Measurements from ENCODE around the gene ALG9.
"Not testable (repeated sequence)": the region's sequence is repeated elsewhere in the genome, so short reads cannot be mapped to it uniquely, and the experiment has no call there.

ALG9 gene, protein sequence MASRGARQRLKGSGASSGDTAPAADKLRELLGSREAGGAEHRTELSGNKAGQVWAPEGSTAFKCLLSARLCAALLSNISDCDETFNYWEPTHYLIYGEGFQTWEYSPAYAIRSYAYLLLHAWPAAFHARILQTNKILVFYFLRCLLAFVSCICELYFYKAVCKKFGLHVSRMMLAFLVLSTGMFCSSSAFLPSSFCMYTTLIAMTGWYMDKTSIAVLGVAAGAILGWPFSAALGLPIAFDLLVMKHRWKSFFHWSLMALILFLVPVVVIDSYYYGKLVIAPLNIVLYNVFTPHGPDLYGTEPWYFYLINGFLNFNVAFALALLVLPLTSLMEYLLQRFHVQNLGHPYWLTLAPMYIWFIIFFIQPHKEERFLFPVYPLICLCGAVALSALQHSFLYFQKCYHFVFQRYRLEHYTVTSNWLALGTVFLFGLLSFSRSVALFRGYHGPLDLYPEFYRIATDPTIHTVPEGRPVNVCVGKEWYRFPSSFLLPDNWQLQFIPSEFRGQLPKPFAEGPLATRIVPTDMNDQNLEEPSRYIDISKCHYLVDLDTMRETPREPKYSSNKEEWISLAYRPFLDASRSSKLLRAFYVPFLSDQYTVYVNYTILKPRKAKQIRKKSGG

DNA sequence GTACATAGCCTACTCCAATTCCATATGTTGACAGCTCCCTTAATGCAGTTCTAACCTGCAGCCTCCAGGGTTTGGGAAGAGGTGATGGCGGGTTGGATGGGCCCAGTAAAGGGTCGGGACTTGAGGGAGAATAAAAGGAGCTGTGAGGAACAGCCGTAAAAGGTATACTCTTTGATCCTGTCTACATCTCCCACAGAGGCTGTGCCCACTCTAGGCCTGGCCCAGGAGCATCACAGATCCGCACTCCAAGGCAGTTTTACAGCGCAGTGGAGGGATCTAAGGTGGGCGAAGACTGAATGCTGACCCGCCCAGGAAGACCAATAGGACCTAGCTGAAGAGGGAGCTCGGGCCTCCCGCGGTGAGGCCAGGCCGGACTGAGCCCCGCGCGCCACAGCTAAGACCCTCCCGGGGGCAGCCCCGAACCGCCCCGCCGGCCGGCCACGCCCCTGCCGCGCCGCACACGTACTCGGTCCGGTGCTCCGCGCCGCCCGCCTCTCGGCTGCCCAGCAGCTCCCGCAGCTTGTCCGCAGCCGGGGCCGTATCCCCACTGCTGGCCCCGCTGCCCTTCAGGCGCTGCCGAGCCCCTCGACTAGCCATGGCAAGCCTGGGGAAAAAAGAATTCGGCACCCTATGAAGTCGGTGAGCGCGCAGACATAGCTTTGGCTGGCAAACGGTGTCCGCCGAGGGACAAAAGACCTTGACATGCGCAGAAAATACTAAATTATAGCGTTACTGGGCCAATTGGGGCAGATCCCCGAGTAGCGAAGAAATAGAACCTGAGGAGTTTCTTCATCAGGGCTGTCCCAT lies at the start of gene ALG9:
Gene ALG9 (minus strand): TSS at position 696 of the 807 bp plus-strand sequence. CDS start 99 bp downstream, at position 597.
- peak; percentile 71 for DNase-seq (ENCODE audit: low read depth in 2 of 2)

DNA sequence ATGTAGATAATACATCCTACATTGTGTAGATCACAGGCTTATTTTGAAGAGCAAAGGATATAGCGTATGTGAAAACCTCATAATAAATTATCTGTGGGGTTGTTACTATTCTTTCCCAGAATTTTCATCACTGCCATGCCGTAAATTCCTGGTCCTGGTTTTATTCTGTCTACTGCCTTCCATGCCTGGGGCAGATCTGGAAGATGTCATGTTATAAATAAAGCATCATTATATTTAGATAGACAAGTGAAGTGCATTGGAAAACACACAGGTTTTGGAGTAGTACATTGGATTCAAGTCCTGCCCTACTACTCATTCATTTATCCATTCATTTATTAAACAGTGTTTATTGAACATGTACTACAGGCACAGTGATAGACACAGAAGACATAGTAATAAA lies 49.5 kb upstream of the ALG9 start:
- DNase-seq (ENCODE audit: low read depth in 2 of 2) = no peak

DNA sequence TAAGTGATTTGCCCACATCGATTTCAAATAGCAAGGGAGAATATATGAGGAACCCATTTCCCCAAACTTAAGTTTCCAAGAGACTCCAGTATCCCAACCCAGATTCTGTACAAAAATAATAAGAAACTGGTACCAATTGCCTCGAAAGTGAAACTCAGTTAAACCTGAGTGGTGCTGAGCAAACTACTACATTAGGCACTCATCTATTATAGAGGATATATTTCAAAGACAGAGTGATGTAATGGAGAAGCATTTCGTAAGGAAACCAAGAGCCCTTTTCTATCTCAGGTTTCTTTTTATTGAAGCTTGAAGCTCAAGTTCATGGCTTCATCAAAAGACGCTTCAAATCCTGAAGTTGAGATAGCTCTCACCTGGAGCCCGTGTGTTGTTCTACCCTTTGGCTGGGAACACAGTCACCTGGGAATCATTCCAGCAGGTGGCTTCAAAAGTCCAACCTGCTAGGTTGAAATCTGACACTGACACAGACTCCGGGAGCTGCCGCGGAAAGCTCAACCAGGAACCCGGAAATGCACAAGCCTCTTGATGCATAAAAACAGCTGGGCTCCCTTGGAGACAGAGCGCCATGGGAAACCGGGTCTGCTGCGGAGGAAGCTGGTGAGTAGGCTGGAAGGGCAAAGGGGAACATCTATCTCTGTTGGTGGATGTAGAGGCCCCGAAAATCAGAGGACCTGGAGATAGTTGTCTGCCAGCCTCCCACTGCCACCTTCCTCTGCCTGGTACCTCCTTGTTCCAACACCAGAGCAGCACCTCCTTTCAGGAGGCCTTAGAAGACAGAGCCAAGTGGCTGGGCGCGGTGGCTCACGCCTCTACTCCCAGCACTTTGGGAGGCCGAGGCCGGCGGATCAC lies 47.2 kb upstream of the ALG9 start, which contains the start of gene C11orf52:
Gene C11orf52 (plus strand): TSS at position 524 of the 867 bp plus-strand sequence. CDS start 60 bp downstream, at position 584.
- DNase-seq (ENCODE audit: low read depth in 2 of 2) = no peak

DNA sequence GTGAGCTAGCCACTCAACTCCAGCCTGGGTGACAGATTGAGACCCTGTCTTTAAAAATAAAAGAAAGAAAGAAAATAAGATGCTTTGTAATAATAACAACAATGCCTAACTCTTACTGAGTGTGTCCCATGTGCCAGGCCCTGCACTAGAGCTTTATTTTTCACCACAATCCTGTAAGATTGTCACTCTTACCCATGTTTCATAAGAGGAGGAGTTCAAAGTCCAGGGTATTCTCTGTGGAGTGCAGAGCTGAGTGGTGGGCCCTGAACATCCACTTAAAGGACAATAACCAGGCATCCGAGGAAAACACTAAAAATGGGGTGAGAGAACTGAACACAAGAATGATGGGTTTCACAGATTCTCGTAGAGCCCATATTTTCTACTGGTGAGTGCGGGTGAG lies 46.4 kb upstream of the ALG9 start:
- DNase-seq (ENCODE audit: low read depth in 2 of 2) = no peak

DNA sequence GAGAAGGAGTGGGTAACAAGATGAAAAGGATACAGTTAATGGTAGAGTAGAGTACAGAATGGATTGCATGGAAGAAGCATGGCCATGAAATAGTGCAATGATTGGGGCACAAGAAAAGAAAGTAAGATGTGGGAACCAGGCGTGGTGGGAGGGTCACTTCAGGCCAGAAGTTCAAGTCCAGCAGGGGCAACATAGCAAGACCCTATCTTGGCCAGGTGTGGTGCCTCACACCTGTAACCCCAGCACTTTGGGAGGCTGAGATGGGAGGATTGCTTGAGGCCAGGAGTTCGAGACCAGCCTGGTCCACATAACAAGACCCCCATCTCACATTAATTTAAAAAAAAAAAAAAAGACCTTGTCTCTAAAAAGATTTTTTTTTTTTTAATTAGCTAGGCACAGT lies 45.9 kb upstream of the ALG9 start:
- DNase-seq (ENCODE audit: low read depth in 2 of 2) = no peak

DNA sequence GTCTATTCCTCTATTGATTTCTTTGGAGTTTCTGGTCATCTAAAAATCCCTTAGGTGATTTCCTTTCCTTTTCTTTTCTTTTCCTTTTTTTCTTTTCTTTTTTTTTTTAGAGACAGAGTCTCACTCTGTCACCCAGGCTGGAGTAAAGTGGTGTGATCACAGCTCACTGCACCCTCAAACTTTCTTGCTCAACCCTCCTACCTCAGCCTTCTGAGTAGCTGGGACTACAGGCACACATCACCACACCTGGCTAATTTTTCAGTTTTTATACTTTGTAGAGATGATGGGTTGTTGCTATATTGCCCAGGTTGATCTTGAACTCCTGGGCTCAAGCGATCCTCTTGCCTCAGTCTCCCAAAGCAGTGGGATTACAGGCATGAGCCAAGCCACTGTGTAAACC lies 45.4 kb upstream of the ALG9 start:
- no peak for DNase-seq (ENCODE audit: low read depth in 2 of 2)

DNA sequence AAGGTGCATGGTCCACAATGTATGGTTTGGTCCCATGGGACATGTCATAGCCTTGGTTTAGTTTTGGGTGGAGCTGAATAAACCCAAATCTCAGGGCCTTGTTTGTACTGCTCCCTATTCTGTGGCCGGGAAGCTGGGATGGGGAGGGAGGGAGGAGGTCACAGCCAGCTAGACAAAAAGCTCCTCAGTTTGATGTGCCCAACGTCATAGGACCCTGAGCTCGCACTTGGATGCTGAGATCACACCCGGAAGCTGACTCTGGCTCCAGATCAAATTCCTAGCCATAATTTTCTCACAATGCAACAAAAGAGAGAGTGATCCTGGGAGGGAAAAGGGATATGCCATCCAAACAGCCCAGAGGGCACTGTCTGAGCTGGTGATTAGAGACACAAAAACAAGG lies 42.6 kb upstream of the ALG9 start:
- no peak for DNase-seq (ENCODE audit: low read depth in 2 of 2)

DNA sequence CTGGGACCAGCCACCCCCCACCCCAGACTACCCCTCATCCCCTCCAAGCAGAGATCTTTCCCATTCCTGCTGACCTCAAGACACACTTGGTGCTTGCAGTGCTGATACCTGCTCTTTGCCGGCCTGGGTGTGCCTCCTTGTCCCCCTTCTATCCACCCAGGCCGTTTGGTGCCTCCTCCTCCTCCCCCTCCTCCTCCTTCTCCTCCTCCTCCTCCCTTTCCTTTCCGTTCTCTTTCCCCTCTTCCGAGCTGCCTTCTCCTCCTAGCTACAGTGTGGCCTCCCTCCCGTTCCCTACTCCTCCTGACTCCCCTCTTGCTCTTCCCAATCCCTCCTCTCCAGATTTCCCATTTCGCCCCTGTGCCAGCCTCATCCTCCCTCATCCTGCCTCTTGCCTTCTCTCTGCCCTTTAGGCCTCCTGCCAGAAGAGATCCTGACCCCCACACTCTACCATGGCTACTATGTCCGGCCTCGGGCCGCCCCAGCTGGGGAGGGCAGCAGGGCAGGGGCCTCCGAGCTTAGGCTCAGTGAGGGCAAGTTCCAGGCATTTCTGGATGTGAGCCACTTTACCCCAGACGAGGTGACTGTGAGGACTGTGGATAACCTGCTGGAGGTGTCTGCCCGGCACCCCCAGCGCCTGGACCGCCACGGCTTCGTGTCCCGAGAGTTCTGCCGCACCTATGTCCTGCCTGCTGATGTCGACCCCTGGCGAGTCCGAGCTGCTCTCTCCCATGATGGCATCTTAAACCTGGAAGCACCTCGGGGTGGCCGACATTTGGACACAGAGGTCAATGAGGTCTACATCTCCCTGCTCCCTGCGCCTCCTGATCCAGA lies 41.9 kb upstream of the ALG9 start:
- no peak for DNase-seq (ENCODE audit: low read depth in 2 of 2)

DNA sequence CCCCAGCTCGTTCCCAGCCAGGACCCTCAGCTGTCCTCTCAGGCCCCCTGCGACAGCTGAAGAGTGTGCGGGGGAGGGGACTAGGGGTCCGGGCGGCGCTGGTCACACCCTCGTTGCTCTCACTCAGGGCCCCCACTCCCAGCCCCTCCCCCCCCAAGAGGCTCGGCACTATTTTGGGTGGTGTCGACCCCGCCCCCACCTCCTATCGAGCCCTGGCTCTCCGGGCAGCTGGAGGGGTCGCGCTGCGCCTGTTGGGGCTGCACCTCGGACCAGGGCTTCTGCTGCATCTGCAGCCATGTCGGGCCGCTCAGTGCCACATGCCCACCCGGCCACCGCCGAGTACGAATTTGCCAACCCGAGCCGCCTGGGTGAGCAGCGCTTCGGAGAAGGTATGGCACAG lies 41.2 kb upstream of the ALG9 start, which contains the start of gene HSPB2:
Gene HSPB2 (plus strand): TSS at position 200 of the 400 bp plus-strand sequence. CDS start 96 bp downstream, at position 296.
- DNase-seq (ENCODE audit: low read depth in 2 of 2) = no peak

DNA sequence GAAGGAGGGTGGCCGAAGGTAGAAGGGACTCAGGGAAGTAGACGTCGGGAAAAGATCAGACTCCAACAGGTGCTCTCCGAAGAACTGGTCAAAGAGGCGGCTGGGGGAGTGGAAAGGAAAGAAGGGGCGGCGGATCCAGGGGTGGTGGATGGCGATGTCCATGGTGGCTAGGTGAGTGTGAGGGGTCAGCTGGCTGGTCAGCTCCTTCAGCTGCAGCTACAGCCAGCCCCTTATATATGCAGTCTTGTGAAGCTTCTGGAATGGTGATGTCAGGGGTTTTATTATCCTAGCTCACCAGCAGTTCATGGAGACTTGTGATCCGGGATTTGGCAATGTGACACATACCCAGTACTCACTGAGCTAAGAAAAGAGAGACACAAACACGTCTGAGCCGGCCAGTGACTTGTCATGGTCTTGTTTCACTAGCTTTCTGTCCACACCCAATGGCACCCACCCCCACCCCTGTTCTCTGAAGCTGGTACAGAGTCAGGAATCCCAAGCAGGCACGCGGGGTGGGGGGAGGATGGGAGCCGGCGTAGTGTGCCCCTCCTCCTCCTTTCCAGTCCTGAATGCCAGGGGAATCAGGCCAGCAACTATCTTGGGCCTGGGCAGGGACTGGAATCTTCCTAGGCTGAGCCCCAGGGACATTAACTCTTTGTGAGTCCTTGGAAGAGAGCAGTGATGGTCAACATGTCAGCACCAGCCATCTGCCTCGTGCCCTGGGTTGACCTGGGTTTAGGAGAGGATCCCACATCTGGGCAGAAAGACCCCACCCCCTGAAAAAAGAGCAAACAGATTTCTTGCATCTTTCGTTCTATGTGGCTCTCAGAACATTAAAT lies 40.4 kb upstream of the ALG9 start, which contains the start of gene CRYAB:
Gene CRYAB (minus strand): TSS at position 208 of the 839 bp plus-strand sequence. CDS start 46 bp downstream, at position 162.
- peak in 1 of 2 experiments; percentile 62 for DNase-seq (ENCODE audit: low read depth in 2 of 2)

DNA sequence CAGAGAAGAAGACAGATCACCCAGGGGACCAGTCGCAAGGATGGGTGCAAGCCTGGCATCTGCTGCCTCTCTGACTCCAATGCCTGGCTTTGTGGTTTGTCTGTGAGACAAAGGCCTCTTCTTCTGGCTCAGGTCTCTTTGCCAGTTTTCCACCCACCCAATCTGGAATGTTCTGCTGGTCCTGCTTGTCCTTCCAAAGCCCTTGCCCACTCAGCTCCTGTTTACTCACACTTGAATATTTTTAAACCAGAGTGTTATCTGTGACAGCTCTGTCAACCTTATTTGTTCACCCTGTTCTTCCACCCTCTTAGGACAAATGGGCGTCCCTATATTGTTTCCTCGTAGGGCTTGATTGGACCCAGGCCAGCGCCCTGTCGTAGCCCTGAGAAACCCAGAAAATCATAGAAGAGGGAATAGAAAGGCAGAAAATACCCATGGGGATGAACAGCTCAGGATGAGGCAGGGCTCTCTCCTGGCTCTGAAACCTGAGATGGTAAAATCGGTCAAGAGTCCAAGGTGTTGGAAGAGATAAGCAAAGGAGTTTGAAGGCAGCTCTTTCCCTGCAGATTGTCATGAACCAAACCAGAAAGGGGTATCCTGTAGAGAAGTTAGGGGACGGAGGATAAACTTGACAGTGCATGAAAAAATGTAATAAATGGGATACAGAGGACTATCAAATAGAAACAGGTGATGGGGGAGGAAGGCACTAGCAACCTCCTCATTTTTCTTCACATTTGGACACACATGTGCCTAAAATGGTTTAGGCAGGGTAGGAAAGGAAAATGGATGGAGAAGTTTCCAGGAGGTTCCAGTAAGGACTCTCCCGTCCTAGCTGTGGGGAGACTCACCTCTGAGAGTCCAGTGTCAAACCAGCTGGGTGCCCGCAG lies 39.5 kb upstream of the ALG9 start:
- DNase-seq (ENCODE audit: low read depth in 2 of 2) = no peak

DNA sequence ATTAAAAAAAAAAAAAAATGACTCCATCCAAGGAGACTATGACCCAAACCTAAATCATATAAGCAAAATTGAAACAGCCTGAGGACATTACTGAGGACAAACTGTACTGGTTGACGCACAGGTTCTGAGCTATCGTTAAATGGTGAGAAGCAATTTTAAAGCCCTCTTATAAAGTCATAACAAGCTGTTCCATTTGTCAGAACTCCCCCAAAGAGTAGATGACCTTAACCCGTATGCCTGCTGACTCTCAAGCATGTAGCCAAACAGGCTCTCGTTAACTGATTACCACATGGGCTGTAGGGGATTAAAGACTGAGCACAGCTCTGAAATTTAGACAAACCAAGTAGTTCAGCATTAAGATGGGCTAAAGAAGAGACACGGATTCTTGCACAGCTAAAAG lies 38.0 kb upstream of the ALG9 start:
- no peak for DNase-seq (ENCODE audit: low read depth in 2 of 2)

DNA sequence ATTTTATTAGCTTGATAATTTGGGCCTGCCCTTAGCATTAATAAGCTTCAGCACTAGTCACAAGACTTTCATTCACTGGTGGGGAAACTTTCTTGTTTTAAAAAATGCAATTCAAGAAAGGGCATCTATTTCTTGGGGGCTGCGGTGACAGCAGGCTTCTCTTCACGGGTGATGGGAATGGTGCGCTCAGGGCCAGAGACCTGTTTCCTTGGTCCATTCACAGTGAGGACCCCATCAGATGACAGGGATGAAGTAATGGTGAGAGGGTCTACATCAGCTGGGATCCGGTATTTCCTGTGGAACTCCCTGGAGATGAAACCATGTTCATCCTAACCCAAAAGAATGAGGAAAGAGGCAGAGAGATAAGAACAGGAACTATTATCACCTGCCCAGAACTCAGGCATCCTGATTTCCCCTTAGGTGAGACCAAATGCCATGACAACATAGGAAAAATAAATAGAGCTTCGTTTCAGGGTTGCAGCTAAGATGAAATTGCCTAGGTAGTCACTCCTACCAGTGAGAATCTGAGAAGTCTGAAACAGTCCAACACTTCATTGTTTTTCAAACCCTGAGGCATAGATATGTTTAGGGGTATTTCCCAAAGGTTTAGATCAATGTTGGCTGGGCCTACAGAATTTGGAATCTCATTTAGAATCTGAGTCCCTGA lies 37.4 kb upstream of the ALG9 start:
- DNase-seq (ENCODE audit: low read depth in 2 of 2) = no peak

DNA sequence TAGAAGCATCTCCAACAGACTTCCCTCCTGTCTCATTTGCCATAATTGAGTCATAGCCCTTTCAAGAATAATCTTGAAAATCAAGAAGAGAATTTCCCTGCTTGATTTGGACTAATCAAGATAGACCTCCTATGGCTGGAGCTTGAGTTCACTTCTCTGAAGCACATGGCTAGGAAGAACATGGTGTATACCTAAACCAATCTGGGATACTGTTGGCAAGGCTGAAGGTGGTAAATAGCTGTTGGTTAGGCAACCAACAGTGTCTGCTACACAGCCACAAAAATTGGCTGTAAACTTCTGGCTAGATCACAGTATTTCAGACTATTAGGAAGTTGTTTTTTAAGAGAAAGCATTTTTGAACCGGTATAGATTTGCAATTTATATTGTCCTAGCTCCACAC lies 35.3 kb upstream of the ALG9 start:
- no peak for DNase-seq (ENCODE audit: low read depth in 2 of 2)

DNA sequence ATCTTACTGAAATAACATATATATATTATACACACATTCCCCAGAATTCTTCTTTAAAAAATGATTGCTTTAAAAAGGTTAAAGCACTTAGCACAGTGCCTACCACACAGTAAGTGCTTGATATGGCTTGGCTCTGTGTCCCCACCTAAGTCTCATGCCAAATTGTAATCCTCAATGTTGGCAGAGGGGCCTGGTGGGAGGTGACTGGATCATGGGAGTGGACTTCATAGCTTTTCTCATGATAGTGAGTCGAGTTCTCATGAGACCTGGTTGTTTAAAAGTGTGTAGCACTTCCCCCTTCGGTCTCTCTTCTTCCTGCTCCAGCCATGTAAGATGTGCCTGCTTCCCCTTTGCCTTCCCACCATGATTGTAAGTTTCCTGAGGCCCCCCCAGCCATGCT lies 34.0 kb upstream of the ALG9 start:
- no peak for DNase-seq (ENCODE audit: low read depth in 2 of 2)

DNA sequence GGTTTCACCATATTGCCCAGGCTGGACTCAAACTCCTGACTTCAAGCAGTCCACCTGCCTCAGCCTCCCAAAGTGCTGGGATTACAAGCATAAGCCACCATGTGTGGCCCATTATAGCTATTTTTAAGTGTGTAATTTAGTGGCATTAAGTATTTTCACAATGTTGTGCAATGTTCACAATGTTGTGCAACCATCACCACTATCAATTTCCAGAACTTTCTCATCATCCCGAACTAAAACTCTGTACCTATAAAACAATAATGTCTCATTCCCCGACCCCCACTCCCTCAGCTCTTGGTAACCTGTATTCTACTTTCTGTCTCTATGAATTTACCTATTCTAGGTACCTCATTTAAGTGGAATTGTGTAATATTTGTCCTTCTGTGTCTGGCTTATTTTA lies 15.5 kb upstream of the ALG9 start:
- no peak for DNase-seq (ENCODE audit: low read depth in 2 of 2)

DNA sequence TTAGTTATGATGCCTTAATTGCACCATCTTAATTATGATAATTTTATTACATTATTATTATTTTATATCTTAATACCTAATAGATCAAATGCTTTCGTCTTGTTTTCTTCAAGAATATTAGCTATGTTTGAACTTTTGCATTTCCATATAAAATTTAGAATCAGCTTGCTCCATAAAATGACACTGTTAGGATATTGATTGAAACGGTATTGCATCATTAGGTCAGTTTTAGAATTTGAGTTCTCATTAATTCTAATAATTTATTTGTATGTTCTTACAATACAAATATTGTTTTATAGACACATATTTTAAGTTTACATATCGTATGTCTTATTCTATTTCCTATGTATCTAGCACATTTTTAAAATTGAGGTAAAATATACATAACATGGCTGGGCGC lies 14.7 kb upstream of the ALG9 start:
- DNase-seq (ENCODE audit: low read depth in 2 of 2) = no peak

DNA sequence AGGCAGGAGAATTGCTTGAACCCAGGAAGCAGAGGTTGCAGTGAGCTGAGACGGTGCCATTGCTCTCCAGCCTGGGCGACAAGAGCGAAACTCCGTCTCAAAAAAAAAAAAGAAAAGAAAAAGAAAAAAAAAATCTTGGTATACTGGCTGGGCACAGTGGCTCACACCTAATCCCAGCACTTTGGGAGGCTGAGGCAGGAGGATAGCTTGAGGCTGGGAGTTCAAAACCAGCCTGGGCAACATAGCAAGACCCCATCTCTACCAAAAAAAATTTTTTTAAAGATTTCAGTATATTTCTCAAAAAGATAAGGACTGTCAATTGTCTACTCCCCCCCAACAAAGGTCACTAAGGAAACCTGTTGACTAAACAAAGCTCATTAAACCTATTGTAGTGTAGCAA lies 13.7 kb upstream of the ALG9 start:
- DNase-seq (ENCODE audit: low read depth in 2 of 2) = not testable (repeated sequence)
